ENCODE measurements around the gene TNNC2. TPM values are rescaled to one million over a fixed set of nuclear protein-coding genes. Genes with fewer than 3 reads are reported as not detected.

TNNC2 gene
- total and polyA plus RNA-seq, 2 donors (not counting 3 experiments of a cell fraction or from before 2014, with no cell fraction given): 0.26 TPM; not detected in 1

DNA sequence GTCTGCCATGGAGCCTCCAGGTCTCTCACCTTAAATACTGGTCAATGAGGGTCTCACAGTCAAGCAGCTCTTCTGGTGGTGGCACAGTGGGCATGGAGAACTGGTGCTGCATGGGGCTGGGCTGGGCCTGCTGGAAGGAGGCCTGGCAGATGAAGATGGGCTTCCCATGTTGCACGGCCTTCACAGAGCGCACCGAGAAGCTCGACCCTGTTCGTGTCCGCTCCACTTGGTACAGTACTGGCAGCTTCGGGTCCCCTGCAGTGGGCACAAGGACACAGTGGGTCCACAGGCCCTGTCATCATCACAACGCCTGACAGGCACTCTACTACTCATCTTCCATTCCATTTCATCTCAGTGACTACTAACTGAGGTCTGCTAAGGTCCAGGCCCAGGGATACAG lies 21.3 kb upstream of the TNNC2 start:
- Histone ChIP-seq H3K9me3 (replicated peaks; ENCODE audit: control insufficient read depth, insufficient read depth, low read length) (no peaks in the 10 kb centered on the region), H3K27ac (ENCODE audit: insufficient read depth, low read depth, low read length) (no peak overlapping the region), H3K79me2 (ENCODE audit: control insufficient read depth, insufficient read depth, low read length) (no peaks in the 10 kb centered on the region), H3K36me3 (ENCODE audit: control insufficient read depth in 2 of 2, extremely low read depth in 1 of 2, insufficient read depth in 2 of 2, low read length in 2 of 2) (peaks cover 0 to 26% of the 10 kb centered on the region in 2 experiments), H3K4me2 (ENCODE audit: insufficient read depth, low read length) (no peak overlapping the region), H3K4me1 (ENCODE audit: control insufficient read depth, extremely low read depth, insufficient read depth, low read length) (no peaks in the 10 kb centered on the region), H3K4me3 (replicated peaks in 1 of 3; ENCODE audit: insufficient read depth in 1 of 3, low read depth in 1 of 3, low read length in 3 of 3) (no peak overlapping the region), H2AFZ (ENCODE audit: low read depth, low read length) (no peak overlapping the region), H3K27me3 (ENCODE audit: control insufficient read depth in 2 of 2, insufficient read depth in 2 of 2, low read length in 2 of 2) (no peaks in the 10 kb centered on the region), H4K20me1 (replicated peaks; ENCODE audit: control insufficient read depth, extremely low read depth, insufficient read depth, low read length) (no peaks in the 10 kb centered on the region), H3K9me1 (replicated peaks; ENCODE audit: control insufficient read depth, extremely low read depth, insufficient read depth, low read length) (no peaks in the 10 kb centered on the region), H3K9ac (replicated peaks; ENCODE audit: extremely low read depth, insufficient read depth, low read length) (no peak overlapping the region)
- no peak for DNase-seq (ENCODE audit: low read depth, low spot score)
- BruUV-seq (replicated peaks): no TSS peak
- dilution Hi-C loops (cut with MboI; ENCODE audit: extremely low pct_ligation_motif_present, low sequenced_read_pairs) (no loop called here), intact Hi-C loops (cut with micrococcal nuclease) (no loop called here)
- no peak for TF ChIP-seq JUN (IDR thresholded peaks at IDR 0.05; ENCODE audit: borderline replicate concordance, insufficient read depth, insufficient read length, low read depth)
- no peak for TF ChIP-seq GATA2 (IDR thresholded peaks at IDR 0.05; ENCODE audit: insufficient read depth, insufficient read length, low read depth, low read length)
- TF ChIP-seq EZH2 (IDR thresholded peaks at IDR 0.05; ENCODE audit: borderline replicate concordance, low read depth, low read length, severe bottlenecking): no peak
- no peak for TF ChIP-seq POLR2AphosphoS5 (IDR thresholded peaks at IDR 0.05; ENCODE audit: insufficient read depth, low read depth, low read length)
- FAIRE-seq: no peak
- ChIA-PET CTCF (no interaction called here), POLR2A (no interaction called here)

GRCh38 chr20:45845452-45845851 lies 18.3 kb upstream of the TNNC2 start:
- dilution Hi-C loops (cut with MboI; ENCODE audit: extremely low pct_ligation_motif_present, low sequenced_read_pairs): no loop called here
- Histone ChIP-seq H3K79me2 (ENCODE audit: control insufficient read depth, insufficient read depth, low read length) (no peaks in the 10 kb centered on the region), H3K4me3 (replicated peaks in 1 of 3; ENCODE audit: insufficient read depth in 1 of 3, low read depth in 1 of 3, low read length in 3 of 3) (no peak overlapping the region), H3K9me3 (replicated peaks; ENCODE audit: control insufficient read depth, insufficient read depth, low read length) (no peaks in the 10 kb centered on the region), H4K20me1 (replicated peaks; ENCODE audit: control insufficient read depth, extremely low read depth, insufficient read depth, low read length) (no peaks in the 10 kb centered on the region), H3K36me3 (ENCODE audit: control insufficient read depth in 2 of 2, extremely low read depth in 1 of 2, insufficient read depth in 2 of 2, low read length in 2 of 2) (peaks cover 0 to 39% of the 10 kb centered on the region in 2 experiments), H2AFZ (ENCODE audit: low read depth, low read length) (no peak overlapping the region), H3K27me3 (ENCODE audit: control insufficient read depth in 2 of 2, insufficient read depth in 2 of 2, low read length in 2 of 2) (no peaks in the 10 kb centered on the region), H3K9me1 (replicated peaks; ENCODE audit: control insufficient read depth, extremely low read depth, insufficient read depth, low read length) (no peaks in the 10 kb centered on the region), H3K27ac (ENCODE audit: insufficient read depth, low read depth, low read length) (no peak overlapping the region), H3K9ac (replicated peaks; ENCODE audit: extremely low read depth, insufficient read depth, low read length) (no peak overlapping the region), H3K4me2 (ENCODE audit: insufficient read depth, low read length) (no peak overlapping the region), H3K4me1 (ENCODE audit: control insufficient read depth, extremely low read depth, insufficient read depth, low read length) (no peaks in the 10 kb centered on the region)
- intact Hi-C loops (cut with micrococcal nuclease): no loop called here
- no TSS peak for BruUV-seq (replicated peaks)
- no peak for TF ChIP-seq MAX (IDR thresholded peaks at IDR 0.05; ENCODE audit: insufficient read depth, insufficient read length)
- no peak for TF ChIP-seq POLR2AphosphoS5 (IDR thresholded peaks at IDR 0.05; ENCODE audit: insufficient read depth, low read depth, low read length)
- TF ChIP-seq GATA2 (IDR thresholded peaks at IDR 0.05; ENCODE audit: insufficient read depth, insufficient read length, low read depth, low read length): no peak
- no peak for TF ChIP-seq MYC (IDR thresholded peaks at IDR 0.05; ENCODE audit: low read depth, low read length)
- no peak for TF ChIP-seq FOS (IDR thresholded peaks at IDR 0.05; ENCODE audit: borderline replicate concordance, insufficient read depth, low read length)
- no peak for TF ChIP-seq POLR2A (IDR thresholded peaks at IDR 0.05; ENCODE audit: low read depth, low read length)
- TF ChIP-seq, protein P1, sequence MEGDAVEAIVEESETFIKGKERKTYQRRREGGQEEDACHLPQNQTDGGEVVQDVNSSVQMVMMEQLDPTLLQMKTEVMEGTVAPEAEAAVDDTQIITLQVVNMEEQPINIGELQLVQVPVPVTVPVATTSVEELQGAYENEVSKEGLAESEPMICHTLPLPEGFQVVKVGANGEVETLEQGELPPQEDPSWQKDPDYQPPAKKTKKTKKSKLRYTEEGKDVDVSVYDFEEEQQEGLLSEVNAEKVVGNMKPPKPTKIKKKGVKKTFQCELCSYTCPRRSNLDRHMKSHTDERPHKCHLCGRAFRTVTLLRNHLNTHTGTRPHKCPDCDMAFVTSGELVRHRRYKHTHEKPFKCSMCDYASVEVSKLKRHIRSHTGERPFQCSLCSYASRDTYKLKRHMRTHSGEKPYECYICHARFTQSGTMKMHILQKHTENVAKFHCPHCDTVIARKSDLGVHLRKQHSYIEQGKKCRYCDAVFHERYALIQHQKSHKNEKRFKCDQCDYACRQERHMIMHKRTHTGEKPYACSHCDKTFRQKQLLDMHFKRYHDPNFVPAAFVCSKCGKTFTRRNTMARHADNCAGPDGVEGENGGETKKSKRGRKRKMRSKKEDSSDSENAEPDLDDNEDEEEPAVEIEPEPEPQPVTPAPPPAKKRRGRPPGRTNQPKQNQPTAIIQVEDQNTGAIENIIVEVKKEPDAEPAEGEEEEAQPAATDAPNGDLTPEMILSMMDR (IDR thresholded peaks at IDR 0.05; ENCODE audit: extremely low read depth in 1 of 2, insufficient read depth in 1 of 2, low read depth in 1 of 2, low read length in 2 of 2): no peak
- TF ChIP-seq EZH2 (IDR thresholded peaks at IDR 0.05; ENCODE audit: borderline replicate concordance, low read depth, low read length, severe bottlenecking): no peak
- TF ChIP-seq JUN (IDR thresholded peaks at IDR 0.05; ENCODE audit: borderline replicate concordance, insufficient read depth, insufficient read length, low read depth): no peak
- CTCF ChIA-PET: no interaction called here
- FAIRE-seq (no peak), DNase-seq (ENCODE audit: low read depth, low spot score) (no peak)
- POLR2A ChIA-PET: no interaction called here

Measured in endothelial cell of umbilical vein (primary cell).